ENCODE data around the gene IMP3. TPM values are rescaled to one million over a fixed set of nuclear protein-coding genes. Genes with fewer than 3 reads are reported as not detected.

The IMP3 gene
- total RNA-seq, 4 donors from 2014 or later, result 162 to 194 (median 170) TPM

DNA sequence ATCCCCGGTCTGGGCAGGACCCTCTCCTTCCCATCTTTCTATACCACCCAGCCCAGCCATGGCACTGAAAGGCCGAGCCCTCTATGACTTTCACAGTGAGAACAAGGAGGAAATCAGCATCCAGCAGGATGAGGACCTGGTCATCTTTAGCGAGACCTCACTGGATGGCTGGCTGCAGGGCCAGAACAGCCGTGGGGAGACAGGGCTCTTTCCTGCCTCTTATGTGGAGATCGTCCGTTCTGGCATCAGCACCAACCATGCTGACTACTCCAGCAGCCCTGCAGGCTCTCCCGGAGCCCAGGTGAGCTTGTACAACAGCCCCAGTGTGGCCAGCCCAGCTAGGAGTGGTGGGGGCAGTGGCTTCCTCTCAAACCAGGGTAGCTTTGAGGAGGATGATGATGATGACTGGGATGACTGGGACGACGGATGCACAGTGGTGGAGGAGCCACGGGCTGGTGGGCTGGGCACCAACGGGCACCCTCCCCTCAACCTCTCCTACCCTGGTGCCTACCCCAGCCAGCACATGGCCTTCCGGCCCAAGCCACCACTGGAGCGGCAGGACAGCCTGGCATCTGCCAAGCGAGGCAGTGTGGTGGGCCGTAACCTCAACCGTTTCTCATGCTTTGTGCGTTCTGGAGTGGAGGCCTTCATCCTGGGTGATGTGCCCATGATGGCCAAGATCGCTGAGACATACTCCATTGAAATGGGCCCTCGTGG lies 9.2 kb upstream of the IMP3 start:
- ATAC-seq (ENCODE audit: low FRiP score) (no peak), DNase-seq (ENCODE audit: low spot score) (no peak)
- TF ChIP-seq, protein P1, sequence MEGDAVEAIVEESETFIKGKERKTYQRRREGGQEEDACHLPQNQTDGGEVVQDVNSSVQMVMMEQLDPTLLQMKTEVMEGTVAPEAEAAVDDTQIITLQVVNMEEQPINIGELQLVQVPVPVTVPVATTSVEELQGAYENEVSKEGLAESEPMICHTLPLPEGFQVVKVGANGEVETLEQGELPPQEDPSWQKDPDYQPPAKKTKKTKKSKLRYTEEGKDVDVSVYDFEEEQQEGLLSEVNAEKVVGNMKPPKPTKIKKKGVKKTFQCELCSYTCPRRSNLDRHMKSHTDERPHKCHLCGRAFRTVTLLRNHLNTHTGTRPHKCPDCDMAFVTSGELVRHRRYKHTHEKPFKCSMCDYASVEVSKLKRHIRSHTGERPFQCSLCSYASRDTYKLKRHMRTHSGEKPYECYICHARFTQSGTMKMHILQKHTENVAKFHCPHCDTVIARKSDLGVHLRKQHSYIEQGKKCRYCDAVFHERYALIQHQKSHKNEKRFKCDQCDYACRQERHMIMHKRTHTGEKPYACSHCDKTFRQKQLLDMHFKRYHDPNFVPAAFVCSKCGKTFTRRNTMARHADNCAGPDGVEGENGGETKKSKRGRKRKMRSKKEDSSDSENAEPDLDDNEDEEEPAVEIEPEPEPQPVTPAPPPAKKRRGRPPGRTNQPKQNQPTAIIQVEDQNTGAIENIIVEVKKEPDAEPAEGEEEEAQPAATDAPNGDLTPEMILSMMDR (IDR thresholded peaks at IDR 0.05), result no peak

DNA sequence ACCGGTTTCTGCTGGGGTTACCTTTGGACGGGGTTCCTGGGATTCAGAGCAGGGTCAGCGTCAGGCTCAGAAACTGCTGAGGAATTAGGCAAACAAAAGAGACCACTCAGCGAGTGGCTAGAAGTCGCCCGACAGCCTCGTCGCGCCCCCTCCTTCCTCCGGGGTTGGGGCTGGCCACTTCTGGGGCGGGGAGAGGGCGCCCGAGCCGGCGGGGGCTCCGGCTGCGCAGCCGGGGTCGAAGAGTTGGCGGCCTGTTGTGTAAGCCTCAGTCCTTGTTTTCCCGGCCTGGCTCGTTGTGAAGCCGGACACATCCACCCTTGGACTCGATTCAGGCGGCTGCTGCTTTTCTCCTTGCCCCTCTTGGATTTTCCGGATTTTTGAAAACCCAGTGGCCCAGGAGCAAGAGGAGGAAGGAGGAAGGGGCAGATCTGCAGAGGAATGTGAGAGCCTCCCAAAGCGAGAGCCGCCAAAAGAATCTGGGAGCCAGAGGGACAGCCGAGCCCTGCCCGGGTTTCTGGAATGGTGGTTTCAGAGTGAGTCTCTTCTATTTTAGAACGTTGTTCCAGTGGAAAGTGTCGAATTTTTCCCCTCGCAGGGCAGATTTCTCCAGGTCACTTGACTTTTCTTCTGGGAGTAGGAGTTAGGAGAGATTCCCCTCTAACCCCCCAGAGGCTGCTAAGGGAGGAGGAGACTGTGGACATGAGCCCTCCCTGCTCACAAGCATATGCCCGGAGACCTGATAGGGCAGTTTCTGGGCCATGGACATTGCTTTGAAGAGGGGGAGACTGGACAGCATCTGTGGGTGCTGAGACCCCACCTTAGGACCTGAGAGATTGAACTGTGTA lies 8.4 kb upstream of the IMP3 start:
- ATAC-seq (ENCODE audit: low FRiP score) (peak; percentile 38), DNase-seq (ENCODE audit: low spot score) (no peak)
- TF ChIP-seq, protein P1 (IDR thresholded peaks at IDR 0.05), result no peak

DNA sequence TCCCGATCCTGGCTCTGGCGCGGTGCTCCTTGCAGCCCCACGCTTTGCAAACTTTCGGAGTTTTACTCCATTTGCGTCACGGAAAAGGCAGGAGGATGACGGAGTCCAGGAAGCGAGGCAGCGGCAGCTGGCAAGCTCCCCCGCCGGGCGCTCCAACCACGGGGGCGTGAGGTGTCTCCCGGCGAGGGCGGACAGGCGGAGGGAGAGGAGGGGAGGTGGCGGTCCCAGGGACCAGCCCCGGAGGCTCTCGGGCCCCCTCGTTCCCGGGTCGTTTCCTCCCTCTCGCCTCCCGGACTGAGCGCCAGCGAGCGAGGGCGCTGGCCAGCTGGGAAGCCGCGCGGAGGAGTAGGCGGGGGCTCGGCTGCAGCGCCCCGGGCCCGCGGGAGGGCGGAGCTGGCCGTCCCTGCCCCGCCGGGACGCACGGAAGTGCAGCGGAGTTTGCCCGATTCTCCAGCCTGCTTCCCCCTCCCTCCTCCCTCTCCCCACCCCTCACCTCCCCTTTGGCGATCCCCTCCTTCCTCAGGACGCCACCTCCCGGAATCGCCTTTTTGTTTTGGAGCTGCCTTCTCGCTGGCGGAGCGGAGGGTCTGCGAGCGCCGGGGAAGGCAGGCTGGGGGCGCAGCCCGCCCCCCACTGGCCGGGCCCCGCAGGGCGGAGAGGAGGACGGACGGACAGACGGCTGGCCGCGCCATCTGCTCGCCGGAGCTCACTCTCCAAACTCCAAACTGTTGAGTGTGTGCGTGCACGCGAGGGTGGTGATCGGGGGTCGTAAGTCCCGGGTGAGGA lies 7.5 kb upstream of the IMP3 start, which contains the start of gene SNX33:
Gene SNX33, plus strand, starts transcription at position 543 of the 786 bp plus-strand sequence. CDS start 1,191 bp downstream, outside the sequence.
- DNase-seq (ENCODE audit: low spot score), result no peak
- ATAC-seq (ENCODE audit: low FRiP score), result peak; percentile 76
- TF ChIP-seq, protein P1 (IDR thresholded peaks at IDR 0.05), result peak in 1 of 3 donors; percentile 10

DNA sequence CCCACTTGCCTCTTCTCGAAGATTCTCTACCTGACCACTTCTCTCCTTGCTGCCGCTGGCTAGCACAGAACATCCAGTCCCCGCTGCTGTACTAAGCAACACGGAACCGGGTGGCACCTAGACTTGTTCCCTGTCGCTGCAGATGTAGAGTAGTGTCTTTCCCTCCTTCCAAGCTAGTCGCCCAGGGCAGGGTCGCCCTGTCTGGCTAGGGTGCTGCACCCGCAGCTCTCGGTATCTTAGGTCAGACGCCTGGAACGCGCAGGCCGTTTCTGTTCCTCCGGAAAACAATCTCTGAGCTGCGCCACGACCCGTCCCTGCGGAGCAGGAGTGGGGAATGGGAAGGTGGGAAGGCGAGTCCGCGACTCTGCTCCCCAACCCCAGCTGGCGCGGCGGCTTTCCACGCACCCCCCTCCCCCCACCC lies 6.9 kb upstream of the IMP3 start:
- TF ChIP-seq, protein P1 (IDR thresholded peaks at IDR 0.05), result no peak
- DNase-seq (ENCODE audit: low spot score), result no peak
- peak; percentile 41 for ATAC-seq (ENCODE audit: low FRiP score)

DNA sequence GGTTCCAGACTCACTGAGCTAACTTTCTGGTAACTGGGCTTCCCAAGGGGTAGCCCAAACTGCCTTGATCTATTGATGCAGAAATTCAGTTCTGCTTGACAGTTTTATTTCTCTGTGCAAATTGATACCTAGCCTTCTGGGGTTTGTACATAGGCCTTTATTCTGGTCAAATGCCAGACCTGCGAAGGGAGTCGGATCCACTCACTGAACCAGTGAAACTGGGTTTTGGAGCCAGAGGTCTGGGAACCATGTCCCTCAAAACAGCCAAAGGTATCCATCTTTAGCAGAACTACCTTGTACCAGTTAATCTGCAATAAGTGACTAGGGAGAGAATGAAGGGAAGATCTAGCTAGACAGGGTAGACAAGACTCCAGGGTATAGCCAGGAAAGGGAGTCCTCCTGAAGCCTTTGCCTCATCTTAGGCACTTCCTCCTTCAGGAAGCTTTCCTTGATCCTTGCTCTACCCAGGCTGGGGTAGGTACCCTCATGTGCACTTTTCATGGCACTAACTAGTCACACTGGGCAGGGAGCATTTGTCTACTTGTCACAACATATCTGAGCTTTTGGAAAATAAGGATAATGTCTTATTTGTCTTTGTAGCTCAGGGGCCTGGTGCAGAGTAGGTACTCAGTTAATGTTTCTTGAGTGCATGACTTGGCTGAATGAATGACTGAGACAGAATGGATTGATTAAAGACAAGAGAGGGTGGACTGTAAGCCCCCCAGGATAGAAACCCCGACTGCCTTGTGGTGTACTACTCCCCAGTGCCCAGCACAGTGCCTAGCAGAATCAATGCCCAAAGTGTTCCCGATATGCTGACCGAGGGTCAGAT lies 6.3 kb upstream of the IMP3 start:
- DNase-seq (ENCODE audit: low spot score) (no peak), ATAC-seq (ENCODE audit: low FRiP score) (no peak)
- TF ChIP-seq, protein P1 (IDR thresholded peaks at IDR 0.05), result no peak

DNA sequence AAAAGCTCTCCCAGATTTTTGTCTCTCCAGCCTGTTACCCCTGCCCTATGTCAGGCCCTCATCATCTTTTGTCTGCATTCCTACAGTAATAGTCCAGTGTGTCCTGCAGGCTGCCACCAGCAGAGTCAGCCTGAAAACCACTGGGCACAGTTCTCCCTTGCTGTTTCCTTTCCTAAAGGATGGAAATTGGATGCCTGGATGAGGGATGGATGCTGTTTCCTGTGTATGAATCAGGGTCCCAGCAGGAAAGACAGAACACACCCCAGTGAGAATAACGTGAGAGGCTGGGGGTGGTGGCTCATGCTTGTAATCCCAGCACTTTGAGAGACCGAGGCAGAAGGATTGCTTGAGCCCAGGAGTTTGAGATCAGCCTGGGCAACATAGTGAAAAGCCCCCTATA lies 4.4 kb upstream of the IMP3 start:
- no peak for DNase-seq (ENCODE audit: low spot score)
- no peak for ATAC-seq (ENCODE audit: low FRiP score)
- TF ChIP-seq, protein P1 (IDR thresholded peaks at IDR 0.05), result no peak
